ENCODE results near the gene PTCD2. TPM values are rescaled to one million over a fixed set of nuclear protein-coding genes. Genes with fewer than 3 reads are reported as not detected.
"Not testable (repeated sequence)": the region's sequence is repeated elsewhere in the genome, so short reads cannot be mapped to it uniquely, and the experiment has no call there.

The PTCD2 gene
- total RNA-seq, 4 donors from 2014 or later: 8.5 to 13.2 (median 9.4) TPM

- H3K4me1 ChIP-seq: peaks cover 10% of the 10 kb centered on the region
- DNase-seq (ENCODE audit: low spot score in 2 of 2): no peak
- 55% methylated on average over 4 of the region's 4 CpGs for WGBS
- TF ChIP-seq POLR2AphosphoS5 (IDR thresholded peaks at IDR 0.05) (peak in 1 of 3 donors; percentile 13), CTCF (IDR thresholded peaks at IDR 0.05) (no peak), EP300 (IDR thresholded peaks at IDR 0.05) (no peak)
- H3K27ac ChIP-seq: peak overlapping the region; percentile 72
- H3K27me3 ChIP-seq: no peaks in the 10 kb centered on the region
- no peaks in the 10 kb centered on the region for H3K36me3 ChIP-seq
- H3K4me3 ChIP-seq: no peak overlapping the region
- peaks cover 8% of the 10 kb centered on the region for H3K9me3 ChIP-seq
Observed at GRCh38 chr5:72402959-72403628, 82.9 kb downstream of the PTCD2 start.

- not testable (repeated sequence) for H3K27ac ChIP-seq; H3K36me3 ChIP-seq; H3K9me3 ChIP-seq; H3K4me1 ChIP-seq; DNase-seq (ENCODE audit: low spot score in 2 of 2); H3K4me3 ChIP-seq; H3K27me3 ChIP-seq
- 96% methylated on average over 3 of the region's 3 CpGs for WGBS
Observed at GRCh38 chr5:72404771-72405170, 84.6 kb downstream of the PTCD2 start.

- H3K4me1 ChIP-seq: peaks cover 10% of the 10 kb centered on the region
- DNase-seq (ENCODE audit: low spot score in 2 of 2): no peak
- TF ChIP-seq POLR2A (IDR thresholded peaks at IDR 0.05) (no peak), EP300 (IDR thresholded peaks at IDR 0.05) (no peak)
- H3K4me3 ChIP-seq: no peak overlapping the region
- H3K27ac ChIP-seq: no peak overlapping the region
- no peaks in the 10 kb centered on the region for H3K9me3 ChIP-seq
- WGBS: 57% methylated on average over 3 of the region's 3 CpGs
- no peaks in the 10 kb centered on the region for H3K36me3 ChIP-seq
- H3K27me3 ChIP-seq: no peaks in the 10 kb centered on the region
Observed at GRCh38 chr5:72407078-72407477, 86.9 kb downstream of the PTCD2 start.

- Histone ChIP-seq H3K9me3 (no peaks in the 10 kb centered on the region), H3K36me3 (no peaks in the 10 kb centered on the region), H3K27me3 (no peaks in the 10 kb centered on the region), H3K4me1 (peaks cover 10% of the 10 kb centered on the region), H3K4me3 (no peak overlapping the region), H3K27ac (no peak overlapping the region)
- TF ChIP-seq EP300 (IDR thresholded peaks at IDR 0.05) (no peak), POLR2AphosphoS5 (IDR thresholded peaks at IDR 0.05) (no peak), POLR2A (IDR thresholded peaks at IDR 0.05) (no peak), CTCF (IDR thresholded peaks at IDR 0.05) (no peak)
- WGBS: 88% methylated on average over 2 of the region's 2 CpGs
- DNase-seq (ENCODE audit: low spot score in 2 of 2): no peak
Observed at GRCh38 chr5:72407541-72407940, 87.4 kb downstream of the PTCD2 start.

GRCh38 chr5:72408127-72408526 is 88.0 kb downstream of the PTCD2 start:
- DNase-seq (ENCODE audit: low spot score in 2 of 2): no peak
- Histone ChIP-seq H3K4me1 (peaks cover 4% of the 10 kb centered on the region), H3K36me3 (no peaks in the 10 kb centered on the region), H3K27ac (no peak overlapping the region), H3K9me3 (no peaks in the 10 kb centered on the region), H3K4me3 (no peak overlapping the region), H3K27me3 (no peaks in the 10 kb centered on the region)
- TF ChIP-seq EP300 (IDR thresholded peaks at IDR 0.05): no peak
- no peak for TF ChIP-seq CTCF (IDR thresholded peaks at IDR 0.05)
- no peak for TF ChIP-seq POLR2A (IDR thresholded peaks at IDR 0.05)
- TF ChIP-seq POLR2AphosphoS5 (IDR thresholded peaks at IDR 0.05): no peak
- WGBS: 87% methylated on average over 5 of the region's 5 CpGs

- H3K9me3 ChIP-seq: no peaks in the 10 kb centered on the region
- no peaks in the 10 kb centered on the region for H3K27me3 ChIP-seq
- DNase-seq (ENCODE audit: low spot score in 2 of 2): no peak
- H3K36me3 ChIP-seq: no peaks in the 10 kb centered on the region
- 67% methylated on average over 4 of the region's 4 CpGs for WGBS
- no peaks in the 10 kb centered on the region for H3K4me1 ChIP-seq
- TF ChIP-seq POLR2A (IDR thresholded peaks at IDR 0.05) (no peak), EP300 (IDR thresholded peaks at IDR 0.05) (no peak), CTCF (IDR thresholded peaks at IDR 0.05) (no peak), POLR2AphosphoS5 (IDR thresholded peaks at IDR 0.05) (no peak)
- H3K4me3 ChIP-seq: no peak overlapping the region
- no peak overlapping the region for H3K27ac ChIP-seq
Observed at GRCh38 chr5:72408603-72409002, 88.4 kb downstream of the PTCD2 start.
